PC-9 (cell line): Measurements from ENCODE around the gene CDC42BPG.

Experiments used
- EZH2 ChIP-seq: fragments of 200-600 bp; sonication (generic); IDR thresholded peaks from 2 replicates; pipeline ENCODE4 v1.8.0; 2017; ENCODE audit warnings: antibody characterized with exemption, low read depth
- TF ChIP-seq, protein P1 (sequence below): fragments of 200-600 bp; sonication (generic); conservative IDR thresholded peaks from 2 replicates; pipeline ENCODE4 v1.6.1; 2017; ENCODE audit warnings: mixed run types, antibody characterized with exemption, mild to moderate bottlenecking, moderate library complexity

DNA sequence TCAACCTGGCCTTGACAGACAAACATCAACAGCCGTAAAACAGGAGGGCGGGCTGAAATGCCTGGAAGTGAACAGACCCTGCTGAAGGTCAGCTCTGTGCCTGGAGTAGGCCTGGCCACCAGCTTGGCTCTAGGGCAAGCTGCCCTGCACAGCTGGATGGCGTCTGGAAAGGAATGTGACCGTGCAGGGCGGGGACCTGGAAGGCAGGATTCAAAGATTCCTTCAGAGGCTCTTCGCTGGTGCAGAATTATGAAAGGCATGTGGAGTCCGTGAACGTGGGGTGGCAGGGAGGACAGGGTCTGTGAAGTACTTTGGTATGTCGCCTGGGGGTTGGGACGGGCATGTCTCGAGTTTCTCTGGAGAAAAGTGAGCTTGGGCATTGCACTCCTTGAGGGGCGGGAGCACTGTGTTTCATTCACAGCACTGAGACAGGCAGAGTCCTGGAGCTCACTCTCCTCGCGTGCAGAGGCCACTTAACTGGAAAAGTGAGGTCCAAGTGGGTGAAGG, 32.4 kb upstream of the CDC42BPG start:
- TF ChIP-seq, protein P1, sequence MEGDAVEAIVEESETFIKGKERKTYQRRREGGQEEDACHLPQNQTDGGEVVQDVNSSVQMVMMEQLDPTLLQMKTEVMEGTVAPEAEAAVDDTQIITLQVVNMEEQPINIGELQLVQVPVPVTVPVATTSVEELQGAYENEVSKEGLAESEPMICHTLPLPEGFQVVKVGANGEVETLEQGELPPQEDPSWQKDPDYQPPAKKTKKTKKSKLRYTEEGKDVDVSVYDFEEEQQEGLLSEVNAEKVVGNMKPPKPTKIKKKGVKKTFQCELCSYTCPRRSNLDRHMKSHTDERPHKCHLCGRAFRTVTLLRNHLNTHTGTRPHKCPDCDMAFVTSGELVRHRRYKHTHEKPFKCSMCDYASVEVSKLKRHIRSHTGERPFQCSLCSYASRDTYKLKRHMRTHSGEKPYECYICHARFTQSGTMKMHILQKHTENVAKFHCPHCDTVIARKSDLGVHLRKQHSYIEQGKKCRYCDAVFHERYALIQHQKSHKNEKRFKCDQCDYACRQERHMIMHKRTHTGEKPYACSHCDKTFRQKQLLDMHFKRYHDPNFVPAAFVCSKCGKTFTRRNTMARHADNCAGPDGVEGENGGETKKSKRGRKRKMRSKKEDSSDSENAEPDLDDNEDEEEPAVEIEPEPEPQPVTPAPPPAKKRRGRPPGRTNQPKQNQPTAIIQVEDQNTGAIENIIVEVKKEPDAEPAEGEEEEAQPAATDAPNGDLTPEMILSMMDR: no peak
- TF ChIP-seq EZH2: no peak
